ENCODE results near the gene SLC3A2.
"Not testable (repeated sequence)": the region's sequence is repeated elsewhere in the genome, so short reads cannot be mapped to it uniquely, and the experiment has no call there.

DNA sequence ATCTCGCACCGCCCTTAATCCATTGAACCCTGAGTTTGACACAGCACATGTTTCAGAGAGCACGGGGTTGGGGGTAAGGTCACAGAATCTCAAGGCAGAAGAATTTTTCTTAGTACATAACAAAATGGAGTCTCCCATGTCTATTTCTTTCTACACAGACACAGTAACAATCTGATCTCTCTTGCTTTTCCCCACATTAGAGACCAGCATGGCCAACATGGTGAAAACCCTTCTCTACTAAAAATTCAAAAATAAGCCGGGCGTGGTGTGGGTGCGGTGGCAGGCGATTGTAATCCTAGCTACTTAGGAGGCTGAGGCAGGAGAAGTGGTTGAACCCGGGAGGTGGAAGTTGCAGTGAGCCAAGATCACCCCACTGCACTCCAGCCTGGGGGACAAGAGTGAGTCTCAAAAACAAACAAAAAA, 21.4 kb upstream of the SLC3A2 start:
- TF ChIP-seq EZH2phosphoT487 (IDR thresholded peaks at IDR 0.05; ENCODE audit: borderline replicate concordance, low read depth, low read length); CTCF (conservative IDR thresholded peaks at IDR 0.05; ENCODE audit: low read length): not testable (repeated sequence)
